ENCODE results near the gene FAM174A. TPM values are rescaled to one million over a fixed set of nuclear protein-coding genes. Genes with fewer than 3 reads are reported as not detected.

The FAM174A gene
- total RNA-seq, 2 donors from 2014 or later, result 6.9 to 9.6 TPM

GRCh38 chr5:100584069-100584468 is 48.9 kb downstream of the FAM174A start:
- Histone ChIP-seq H3K4me3 (ENCODE audit: low read length) (no peak overlapping the region), H3K27me3 (ENCODE audit: control insufficient read depth, insufficient read depth, low read length, poor library complexity, severe bottlenecking) (no peaks in the 10 kb centered on the region), H3K4me1 (ENCODE audit: control insufficient read depth, insufficient read depth, low read length) (no peaks in the 10 kb centered on the region), H3K27ac (ENCODE audit: low read depth, low read length) (no peak overlapping the region), H3K9me3 (ENCODE audit: control insufficient read depth, low read length) (no peaks in the 10 kb centered on the region), H3K9ac (ENCODE audit: extremely low read depth, low read length, poor library complexity, severe bottlenecking) (no peak overlapping the region), H3K36me3 (ENCODE audit: control insufficient read depth, insufficient read depth, low read length) (peaks cover 4% of the 10 kb centered on the region)
- Mint-ChIP-seq H3K4me3 (no peak overlapping the region), H3K4me1 (no peaks in the 10 kb centered on the region), H3K27me3 (ENCODE audit: insufficient read depth) (no peaks in the 10 kb centered on the region), H3K27ac (no peak overlapping the region), H3K9me3 (no peaks in the 10 kb centered on the region), H3K36me3 (ENCODE audit: low read depth) (peaks cover 3% of the 10 kb centered on the region)
- DNase-seq, result no peak
- 93 to 100% methylated on average over 1 of the region's 1 CpG for WGBS, 2 experiments (ENCODE audit: insufficient coverage in 1 of 2, insufficient read length in 1 of 2)
- TF ChIP-seq, protein P1, sequence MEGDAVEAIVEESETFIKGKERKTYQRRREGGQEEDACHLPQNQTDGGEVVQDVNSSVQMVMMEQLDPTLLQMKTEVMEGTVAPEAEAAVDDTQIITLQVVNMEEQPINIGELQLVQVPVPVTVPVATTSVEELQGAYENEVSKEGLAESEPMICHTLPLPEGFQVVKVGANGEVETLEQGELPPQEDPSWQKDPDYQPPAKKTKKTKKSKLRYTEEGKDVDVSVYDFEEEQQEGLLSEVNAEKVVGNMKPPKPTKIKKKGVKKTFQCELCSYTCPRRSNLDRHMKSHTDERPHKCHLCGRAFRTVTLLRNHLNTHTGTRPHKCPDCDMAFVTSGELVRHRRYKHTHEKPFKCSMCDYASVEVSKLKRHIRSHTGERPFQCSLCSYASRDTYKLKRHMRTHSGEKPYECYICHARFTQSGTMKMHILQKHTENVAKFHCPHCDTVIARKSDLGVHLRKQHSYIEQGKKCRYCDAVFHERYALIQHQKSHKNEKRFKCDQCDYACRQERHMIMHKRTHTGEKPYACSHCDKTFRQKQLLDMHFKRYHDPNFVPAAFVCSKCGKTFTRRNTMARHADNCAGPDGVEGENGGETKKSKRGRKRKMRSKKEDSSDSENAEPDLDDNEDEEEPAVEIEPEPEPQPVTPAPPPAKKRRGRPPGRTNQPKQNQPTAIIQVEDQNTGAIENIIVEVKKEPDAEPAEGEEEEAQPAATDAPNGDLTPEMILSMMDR (conservative IDR thresholded peaks at IDR 0.05), result no peak

- WGBS, 2 experiments (ENCODE audit: insufficient coverage in 1 of 2, insufficient read length in 1 of 2), result 89% methylated on average over 3 of the region's 5 CpGs; no CpG with 5 or more reads in 1 of the 2 experiments
- H3K36me3 ChIP-seq (ENCODE audit: control insufficient read depth, insufficient read depth, low read length), result peaks cover 4% of the 10 kb centered on the region
- H3K27me3 ChIP-seq (ENCODE audit: control insufficient read depth, insufficient read depth, low read length, poor library complexity, severe bottlenecking), result no peaks in the 10 kb centered on the region
- no peaks in the 10 kb centered on the region for H3K4me1 Mint-ChIP-seq
- TF ChIP-seq, protein P1 (conservative IDR thresholded peaks at IDR 0.05), result no peak
- no peak for DNase-seq
- no peaks in the 10 kb centered on the region for H3K4me1 ChIP-seq (ENCODE audit: control insufficient read depth, insufficient read depth, low read length)
- H3K4me3 Mint-ChIP-seq, result no peak overlapping the region
- peaks cover 3% of the 10 kb centered on the region for H3K36me3 Mint-ChIP-seq (ENCODE audit: low read depth)
- H3K9me3 Mint-ChIP-seq, result no peaks in the 10 kb centered on the region
- H3K27ac ChIP-seq (ENCODE audit: low read depth, low read length), result no peak overlapping the region
- no peak overlapping the region for H3K27ac Mint-ChIP-seq
- H3K9me3 ChIP-seq (ENCODE audit: control insufficient read depth, low read length), result no peaks in the 10 kb centered on the region
- no peak overlapping the region for H3K9ac ChIP-seq (ENCODE audit: extremely low read depth, low read length, poor library complexity, severe bottlenecking)
- H3K27me3 Mint-ChIP-seq (ENCODE audit: insufficient read depth), result no peaks in the 10 kb centered on the region
- H3K4me3 ChIP-seq (ENCODE audit: low read length), result no peak overlapping the region
Measured at GRCh38 chr5:100584889-100585288, 49.7 kb downstream of the FAM174A start.

GRCh38 chr5:100590867-100591266 is 55.7 kb downstream of the FAM174A start:
- Histone ChIP-seq H3K27ac (ENCODE audit: low read depth, low read length) (no peak overlapping the region), H3K9ac (ENCODE audit: extremely low read depth, low read length, poor library complexity, severe bottlenecking) (no peak overlapping the region), H3K36me3 (ENCODE audit: control insufficient read depth, insufficient read depth, low read length) (peaks cover 4% of the 10 kb centered on the region), H3K4me3 (ENCODE audit: low read length) (no peak overlapping the region), H3K27me3 (ENCODE audit: control insufficient read depth, insufficient read depth, low read length, poor library complexity, severe bottlenecking) (no peaks in the 10 kb centered on the region), H3K9me3 (ENCODE audit: control insufficient read depth, low read length) (no peaks in the 10 kb centered on the region), H3K4me1 (ENCODE audit: control insufficient read depth, insufficient read depth, low read length) (no peaks in the 10 kb centered on the region)
- H3K36me3 Mint-ChIP-seq (ENCODE audit: low read depth), result peaks cover 3% of the 10 kb centered on the region
- H3K4me1 Mint-ChIP-seq, result no peaks in the 10 kb centered on the region
- TF ChIP-seq, protein P1 (conservative IDR thresholded peaks at IDR 0.05), result no peak
- H3K27ac Mint-ChIP-seq, result no peak overlapping the region
- no peaks in the 10 kb centered on the region for H3K27me3 Mint-ChIP-seq (ENCODE audit: insufficient read depth)
- no peaks in the 10 kb centered on the region for H3K9me3 Mint-ChIP-seq
- no peak overlapping the region for H3K4me3 Mint-ChIP-seq
- no peak for DNase-seq
- WGBS, 2 experiments (ENCODE audit: insufficient coverage in 1 of 2, insufficient read length in 1 of 2), result 82 to 86% methylated on average over 1 of the region's 1 CpG

Measured in endodermal cell (in vitro differentiated cells).